Fibroblast of lung (primary cell): ENCODE results near the gene ST6GAL2. TPM values are rescaled to one million over a fixed set of nuclear protein-coding genes. Genes with fewer than 3 reads are reported as not detected.

Experiments used
- DNase-seq, 2 donors: peaks; one replicate each; pipeline versions ENCODE4 v3.0.0 to v3.0.0-alpha.2; 2010; ENCODE audit warnings: low read depth in 2 of 2
- H2AFZ ChIP-seq: 2 replicates; pipeline ENCODE4 v1.5.1; 2012; ENCODE audit warnings: low read length, control low read depth, inconsistent platforms
- H3K27ac ChIP-seq: 2 replicates; pipeline ENCODE4 v1.5.1; 2011; ENCODE audit warnings: low read length, control low read depth; ENCODE audit not compliant: insufficient read depth
- H3K27me3 ChIP-seq: 2 replicates; pipeline ENCODE4 v1.5.1; 2011; ENCODE audit warnings: mild to moderate bottlenecking, low read length; ENCODE audit not compliant: control insufficient read depth, insufficient read depth
- H3K36me3 ChIP-seq: 2 replicates; pipeline ENCODE4 v1.5.1; 2011; ENCODE audit warnings: low read length; ENCODE audit not compliant: control insufficient read depth, insufficient read depth
- H3K4me1 ChIP-seq: 2 replicates; pipeline ENCODE4 v1.5.1; 2011; ENCODE audit warnings: low read length; ENCODE audit not compliant: control insufficient read depth, insufficient read depth; ENCODE audit errors: extremely low read depth
- H3K4me2 ChIP-seq: 2 replicates; pipeline ENCODE4 v1.5.1; 2011; ENCODE audit warnings: low read length, control low read depth; ENCODE audit not compliant: insufficient read depth; ENCODE audit errors: extremely low read depth
- H3K4me3 ChIP-seq, 4 experiments: fragments of 200-600 bp in 1 of 4; sonication (generic) in 1 of 4; replicated peaks in 1 of 4; 2 replicates each; pipeline ENCODE4 v1.5.1; 2011 to 2016; ENCODE audit warnings: low read length in 4 of 4, low read depth in 3 of 4, mild to moderate bottlenecking in 3 of 4, control low read depth in 2 of 4, inconsistent platforms in 1 of 4, mixed read lengths in 1 of 4; ENCODE audit not compliant: insufficient read depth in 1 of 4; ENCODE audit errors: control extremely low read depth in 1 of 4
- H3K79me2 ChIP-seq: 2 replicates; pipeline ENCODE4 v1.5.1; 2012; ENCODE audit warnings: mild to moderate bottlenecking, low read length, inconsistent platforms; ENCODE audit not compliant: control insufficient read depth, insufficient read depth
- H3K9ac ChIP-seq: 2 replicates; pipeline ENCODE4 v1.5.1; 2011; ENCODE audit warnings: mild to moderate bottlenecking, low read length, control low read depth; ENCODE audit not compliant: insufficient read depth
- H3K9me3 ChIP-seq: 2 replicates; pipeline ENCODE4 v1.5.1; 2012; ENCODE audit warnings: low read depth, low read length; ENCODE audit not compliant: control insufficient read depth, insufficient read depth
- H4K20me1 ChIP-seq: 2 replicates; pipeline ENCODE4 v1.5.1; 2011; ENCODE audit warnings: low read length; ENCODE audit not compliant: control insufficient read depth, insufficient read depth; ENCODE audit errors: extremely low read depth
- CTCF ChIP-seq, 2 donors: IDR thresholded peaks in 1 of 2; conservative IDR thresholded peaks in 1 of 2; 1 replicate in 1 of 2; 2 replicates in 1 of 2; pipeline ENCODE4 v1.5.1; 2011 to 2012; ENCODE audit warnings: low read length in 2 of 2, control low read depth in 1 of 2, inconsistent platforms in 1 of 2, low read depth in 1 of 2, mild to moderate bottlenecking in 1 of 2
- EZH2 ChIP-seq: IDR thresholded peaks from 2 replicates; pipeline ENCODE4 v1.5.1; 2012; ENCODE audit warnings: low read length, control low read depth, mild to moderate bottlenecking; ENCODE audit errors: missing control alignments
- polyA plus RNA-seq, 2 donors: library from polyadenylated mRNA; depleted of rRNA in 1 of 2; stranded (reverse) in 1 of 2; unstranded in 1 of 2; fragments of >200 nt; gene quantifications; 2 replicates each; pipeline ENCODE4 v1.2.1, GENCODE V29; 2011 to 2012; ENCODE audit warnings: missing spikeins in 1 of 2
- total RNA-seq: library from RNA; depleted of rRNA; stranded (reverse); fragments of >200 nt; gene quantifications from 2 replicates; pipeline ENCODE4 v1.2.1, GENCODE V29; 2014

ST6GAL2 gene
- total and polyA plus RNA-seq, 2 donors (not counting 1 experiment from before 2014, with no cell fraction given), result not detected

- no peak for DNase-seq
- Histone ChIP-seq H3K4me1 (no peaks in the 10 kb centered on the region), H3K79me2 (no peaks in the 10 kb centered on the region)
Observed at GRCh38 chr2:106816974-106817373, 69.0 kb downstream of the ST6GAL2 start.

GRCh38 chr2:106812841-106813240 lies 73.1 kb downstream of the ST6GAL2 start:
- H3K9ac ChIP-seq, result no peak overlapping the region
- H3K4me1 ChIP-seq, result no peaks in the 10 kb centered on the region
- no peaks in the 10 kb centered on the region for H3K36me3 ChIP-seq
- no peaks in the 10 kb centered on the region for H3K9me3 ChIP-seq
- no peak overlapping the region for H3K27ac ChIP-seq
- H3K4me3 ChIP-seq, result no peak overlapping the region
- H2AFZ ChIP-seq, result no peak overlapping the region
- H4K20me1 ChIP-seq, result peaks cover 2% of the 10 kb centered on the region
- H3K27me3 ChIP-seq, result no peaks in the 10 kb centered on the region
- no peaks in the 10 kb centered on the region for H3K79me2 ChIP-seq
- no peak overlapping the region for H3K4me2 ChIP-seq
- no peak for TF ChIP-seq EZH2
- no peak for TF ChIP-seq CTCF (conservative IDR thresholded peaks at IDR 0.05 in 1 of 2, IDR thresholded peaks at IDR 0.05 in 1 of 2; ENCODE audit: low read depth in 1 of 2, low read length in 2 of 2)
- DNase-seq, result no peak

More at GRCh38 chr2:106816974-106817373, 69.0 kb downstream of the ST6GAL2 start:
- Histone ChIP-seq H3K36me3 (no peaks in the 10 kb centered on the region), H3K9me3 (no peaks in the 10 kb centered on the region), H3K27ac (no peak overlapping the region), H3K9ac (no peak overlapping the region), H3K4me3 (no peak overlapping the region), H2AFZ (no peak overlapping the region), H3K4me2 (no peak overlapping the region), H3K27me3 (no peaks in the 10 kb centered on the region), H4K20me1 (peaks cover 2% of the 10 kb centered on the region)
- no peak for TF ChIP-seq EZH2
- TF ChIP-seq CTCF (conservative IDR thresholded peaks at IDR 0.05 in 1 of 2, IDR thresholded peaks at IDR 0.05 in 1 of 2; ENCODE audit: low read depth in 1 of 2, low read length in 2 of 2), result no peak

DNA sequence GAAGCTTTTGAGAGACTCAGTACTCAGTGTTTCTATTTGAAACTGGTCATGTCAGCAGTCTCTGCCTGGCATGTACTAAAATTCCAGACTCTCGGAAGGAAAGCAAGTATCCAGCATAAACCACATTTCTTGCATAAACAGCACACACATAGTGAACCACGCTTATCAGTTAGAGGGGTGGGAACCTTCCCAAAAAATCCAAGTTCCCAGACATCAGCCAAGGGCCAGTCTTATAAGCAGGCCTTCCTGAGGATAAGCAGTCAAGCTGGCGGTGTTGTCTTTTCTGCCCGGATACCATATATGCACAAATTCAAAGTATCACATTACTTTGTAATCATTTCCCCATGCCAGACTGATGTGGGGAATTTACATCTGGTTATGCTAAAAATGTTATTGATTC lies 73.6 kb downstream of the ST6GAL2 start:
- Histone ChIP-seq H4K20me1 (peaks cover 2% of the 10 kb centered on the region), H3K79me2 (no peaks in the 10 kb centered on the region), H3K36me3 (no peaks in the 10 kb centered on the region), H3K4me1 (no peaks in the 10 kb centered on the region), H2AFZ (no peak overlapping the region), H3K27ac (no peak overlapping the region), H3K9ac (no peak overlapping the region), H3K9me3 (no peaks in the 10 kb centered on the region), H3K4me2 (no peak overlapping the region), H3K27me3 (no peaks in the 10 kb centered on the region), H3K4me3 (no peak overlapping the region)
- DNase-seq, result peak in 1 of 2 donors; percentile 39
- no peak for TF ChIP-seq EZH2
- no peak for TF ChIP-seq CTCF (conservative IDR thresholded peaks at IDR 0.05 in 1 of 2, IDR thresholded peaks at IDR 0.05 in 1 of 2; ENCODE audit: low read depth in 1 of 2, low read length in 2 of 2)
